ENCODE data around the gene NXF3. TPM values are rescaled to one million over a fixed set of nuclear protein-coding genes. Genes with fewer than 3 reads are reported as not detected.

NXF3 gene
- not detected in 5 replicates for total RNA-seq (2022; extraction: Qiagen RNA extraction)

DNA sequence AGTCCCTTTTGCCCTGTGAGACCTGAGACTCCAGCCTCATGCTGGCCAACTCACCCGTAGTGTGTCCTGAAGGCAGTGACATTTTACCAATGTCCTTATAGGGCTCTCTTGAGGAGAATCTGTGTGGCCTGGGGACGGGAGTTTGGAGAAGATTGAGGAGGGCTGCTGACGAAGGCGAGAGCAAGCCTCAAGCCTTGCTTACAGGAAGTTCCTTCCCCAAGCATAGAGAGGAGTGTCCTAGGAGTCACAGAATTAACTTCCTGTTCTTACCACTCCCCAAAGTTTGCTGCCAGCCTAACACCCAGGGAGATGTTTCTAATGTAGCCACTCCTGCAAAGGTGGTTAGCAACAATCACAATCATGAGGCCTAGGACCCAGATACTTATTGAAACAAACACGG is at the start of gene NXF3:
TSS of gene NXF3 (minus strand) at position 202 of the 400 bp plus-strand sequence. CDS start at position 82, 120 bp downstream.

DNA sequence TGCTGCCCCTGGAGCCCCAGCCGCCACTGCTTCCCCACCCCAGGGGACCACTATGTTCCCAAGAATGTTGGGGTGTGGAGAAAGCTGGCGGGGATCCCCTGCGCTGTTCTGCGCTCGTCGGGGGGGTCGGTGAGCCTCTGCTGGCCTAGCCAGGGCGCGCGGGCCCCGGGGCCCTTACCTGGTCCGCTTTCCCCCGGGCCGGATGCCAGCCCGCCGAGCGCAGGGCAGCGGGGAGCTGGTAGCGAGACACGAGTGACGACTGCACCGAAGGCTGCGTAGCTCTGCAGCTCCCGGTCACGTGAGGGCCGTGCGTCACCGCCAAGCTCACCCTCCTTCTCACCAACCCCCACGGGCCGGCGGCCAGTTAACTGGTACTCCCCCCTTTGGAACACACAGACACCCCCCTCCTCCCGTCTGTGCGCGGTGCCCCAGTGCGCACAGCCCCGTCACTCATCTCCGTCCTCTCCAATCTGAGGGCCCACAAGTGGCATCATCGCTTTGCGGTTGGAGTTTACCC is 29.0 kb downstream of the NXF3 start, which contains the start of gene BEX1:
TSS of gene BEX1 (minus strand) at position 254 of the 517 bp plus-strand sequence. CDS start 897 bp downstream, outside the sequence.

Other genes with a start within 250 kb of the NXF3 start
- 0.18 to 0.22 TPM in 2 of 5 replicates, not detected in the others for gene RAB40AL, start 155.9 kb downstream of the NXF3 start, total RNA-seq (2022; extraction: Qiagen RNA extraction)
- not detected in 5 replicates for gene BEX1, start 29.0 kb downstream of the NXF3 start, total RNA-seq (2022; extraction: Qiagen RNA extraction)
- 2.0 to 2.9 TPM (median 2.4 TPM) in 5 replicates for gene BEX4, start 122.0 kb upstream of the NXF3 start, total RNA-seq (2022; extraction: Qiagen RNA extraction)
- gene TCEAL8, start 162.0 kb upstream of the NXF3 start, total RNA-seq (2022; extraction: Qiagen RNA extraction), result 25.1 to 42.9 TPM (median 27.9 TPM) in 5 replicates
- gene TCEAL5, start 183.6 kb upstream of the NXF3 start, total RNA-seq (2022; extraction: Qiagen RNA extraction), result not detected in 5 replicates
- 7.1 to 12.1 TPM (median 11.3 TPM) in 5 replicates for gene BEX2, start 217.8 kb upstream of the NXF3 start, total RNA-seq (2022; extraction: Qiagen RNA extraction)
- not detected in 5 replicates for gene TCEAL7, start 237.1 kb upstream of the NXF3 start, total RNA-seq (2022; extraction: Qiagen RNA extraction)

Data from A549 treated with Mapracorat at 1 μM for 4 hours (cell line).